Neural progenitor cell (in vitro differentiated cells): Measurements from ENCODE around the gene HOXD4. TPM values are rescaled to one million over a fixed set of nuclear protein-coding genes. Genes with fewer than 3 reads are reported as not detected.

Experiments
- DNase-seq: peaks from one replicate; pipeline ENCODE4 v3.0.0-alpha.2; 2016; ENCODE audit warnings: low spot score
- H2AFZ ChIP-seq: fragments of 200-600 bp; sonication (generic); replicated peaks from 2 replicates; pipeline ENCODE4 v1.6.1; 2016; ENCODE audit warnings: antibody characterized with exemption
- H3F3A ChIP-seq: fragments of 200-600 bp; sonication (generic); 2 replicates; pipeline ENCODE4 v1.6.1; 2016; ENCODE audit warnings: antibody characterized with exemption, low read depth
- H3K27ac ChIP-seq: fragments of 200-600 bp; sonication (generic); 2 replicates; pipeline ENCODE4 v1.5.1; 2016; ENCODE audit warnings: mild to moderate bottlenecking
- H3K27me3 ChIP-seq: fragments of 200-600 bp; sonication (generic); 2 replicates; pipeline ENCODE4 v1.6.1; 2016; ENCODE audit warnings: mild to moderate bottlenecking, moderate library complexity
- H3K36me3 ChIP-seq: fragments of 200-600 bp; sonication (generic); 2 replicates; pipeline ENCODE4 v1.5.1; 2016
- H3K4me1 ChIP-seq: fragments of 200-600 bp; sonication (generic); 2 replicates; pipeline ENCODE4 v1.6.1; 2016; ENCODE audit warnings: mixed run types
- H3K4me2 ChIP-seq: fragments of 200-600 bp; sonication (generic); 2 replicates; pipeline ENCODE4 v1.6.1; 2016
- H3K4me3 ChIP-seq: fragments of 200-600 bp; sonication (generic); 2 replicates; pipeline ENCODE4 v1.5.1; 2016
- H3K79me2 ChIP-seq: fragments of 200-600 bp; sonication (generic); 2 replicates; pipeline ENCODE4 v1.6.1; 2016; ENCODE audit warnings: low read depth
- H3K9ac ChIP-seq: fragments of 200-600 bp; sonication (generic); 2 replicates; pipeline ENCODE4 v1.6.1; 2016
- H3K9me3 ChIP-seq: fragments of 200-600 bp; sonication (generic); 2 replicates; pipeline ENCODE4 v1.5.1; 2016; ENCODE audit warnings: low read depth
- H4K20me1 ChIP-seq: fragments of 200-600 bp; sonication (generic); 2 replicates; pipeline ENCODE4 v1.6.1; 2016; ENCODE audit warnings: low read depth
- H3K27ac Mint-ChIP-seq: 3 replicates; pipeline ENCODE4 v1.8.0; 2021; ENCODE audit warnings: mixed read lengths
- H3K27me3 Mint-ChIP-seq: 2 replicates; pipeline ENCODE4 v1.8.0; 2022; ENCODE audit warnings: low read depth, mild to moderate bottlenecking, inconsistent platforms, moderate library complexity, mixed read lengths; ENCODE audit not compliant: insufficient read depth
- H3K36me3 Mint-ChIP-seq: 3 replicates; pipeline ENCODE4 v1.8.0; 2021; ENCODE audit warnings: mixed read lengths
- H3K4me1 Mint-ChIP-seq: 3 replicates; pipeline ENCODE4 v1.8.0; 2021; ENCODE audit warnings: mixed read lengths
- H3K4me3 Mint-ChIP-seq: 3 replicates; pipeline ENCODE4 v1.8.0; 2021; ENCODE audit warnings: mild to moderate bottlenecking, moderate library complexity, mixed read lengths
- H3K9me3 Mint-ChIP-seq: 3 replicates; pipeline ENCODE4 v1.8.0; 2020; ENCODE audit warnings: mixed read lengths
- EZH2 ChIP-seq: fragments of 200-600 bp; sonication (generic); IDR thresholded peaks from 2 replicates; pipeline ENCODE4 v1.6.1; 2017; ENCODE audit warnings: antibody characterized with exemption, mild to moderate bottlenecking, moderate library complexity
- EZH2phosphoT487 ChIP-seq: fragments of 200-600 bp; sonication (generic); IDR thresholded peaks from 2 replicates; pipeline ENCODE4 v1.6.1; 2017; ENCODE audit warnings: antibody characterized with exemption
- microRNA counts: library from miRNA; unstranded; fragments of <30 nt; microRNA quantifications from one replicate; lab custom pipeline; 2016
- microRNA-seq: library from miRNA; unstranded; fragments of <30 nt; microRNA quantifications from one replicate; pipeline ENCODE4, GENCODE V29; 2016
- small RNA-seq: library from RNA; depleted of rRNA; stranded (forward); fragments of <200 nt; gene quantifications from one replicate; pipeline ENCODE3, GENCODE V24; 2015
- total RNA-seq: library from RNA; depleted of rRNA; stranded (reverse); fragments of >200 nt; gene quantifications from 2 replicates; pipeline ENCODE4 v1.2.3, GENCODE V29; 2015; ENCODE audit warnings: low replicate concordance
- TF ChIP-seq, protein P1 (sequence below): fragments of 200-600 bp; sonication (generic); IDR thresholded peaks from 2 replicates; pipeline ENCODE4 v1.5.1; 2017; ENCODE audit warnings: antibody characterized with exemption, mild to moderate bottlenecking

The HOXD4 gene
- total RNA-seq, 1 donor from 2014 or later, result not detected

DNA sequence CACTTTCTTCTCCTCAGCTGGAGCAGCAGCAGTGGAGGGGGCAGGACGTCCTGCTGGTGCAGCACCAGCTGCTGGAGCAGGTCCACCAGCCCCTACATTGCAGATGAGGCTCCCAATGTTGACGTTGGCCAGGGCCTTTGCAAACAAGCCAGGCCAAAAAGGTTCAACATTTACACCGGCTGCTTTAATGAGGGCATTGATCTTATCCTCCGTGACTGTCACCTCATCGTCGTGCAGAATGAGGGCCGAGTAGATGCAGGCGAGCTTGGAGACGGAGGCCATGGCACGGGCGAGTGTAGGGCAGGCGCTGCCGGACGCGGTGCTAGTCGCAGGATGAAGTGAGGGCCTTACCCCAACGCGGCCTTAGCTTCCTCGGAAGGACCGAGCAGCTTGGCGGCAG lies 49.6 kb downstream of the HOXD4 start:
- Mint-ChIP-seq H3K4me1 (no peaks in the 10 kb centered on the region), H3K27ac (no peak overlapping the region), H3K4me3 (no peak overlapping the region), H3K9me3 (no peaks in the 10 kb centered on the region), H3K27me3 (peaks cover 11% of the 10 kb centered on the region), H3K36me3 (no peaks in the 10 kb centered on the region)
- H3K4me3 ChIP-seq, result no peak overlapping the region
- no peaks in the 10 kb centered on the region for H3K36me3 ChIP-seq
- no peak overlapping the region for H3K4me2 ChIP-seq
- H3F3A ChIP-seq, result no peaks in the 10 kb centered on the region
- no peak for TF ChIP-seq EZH2
- TF ChIP-seq, protein P1, sequence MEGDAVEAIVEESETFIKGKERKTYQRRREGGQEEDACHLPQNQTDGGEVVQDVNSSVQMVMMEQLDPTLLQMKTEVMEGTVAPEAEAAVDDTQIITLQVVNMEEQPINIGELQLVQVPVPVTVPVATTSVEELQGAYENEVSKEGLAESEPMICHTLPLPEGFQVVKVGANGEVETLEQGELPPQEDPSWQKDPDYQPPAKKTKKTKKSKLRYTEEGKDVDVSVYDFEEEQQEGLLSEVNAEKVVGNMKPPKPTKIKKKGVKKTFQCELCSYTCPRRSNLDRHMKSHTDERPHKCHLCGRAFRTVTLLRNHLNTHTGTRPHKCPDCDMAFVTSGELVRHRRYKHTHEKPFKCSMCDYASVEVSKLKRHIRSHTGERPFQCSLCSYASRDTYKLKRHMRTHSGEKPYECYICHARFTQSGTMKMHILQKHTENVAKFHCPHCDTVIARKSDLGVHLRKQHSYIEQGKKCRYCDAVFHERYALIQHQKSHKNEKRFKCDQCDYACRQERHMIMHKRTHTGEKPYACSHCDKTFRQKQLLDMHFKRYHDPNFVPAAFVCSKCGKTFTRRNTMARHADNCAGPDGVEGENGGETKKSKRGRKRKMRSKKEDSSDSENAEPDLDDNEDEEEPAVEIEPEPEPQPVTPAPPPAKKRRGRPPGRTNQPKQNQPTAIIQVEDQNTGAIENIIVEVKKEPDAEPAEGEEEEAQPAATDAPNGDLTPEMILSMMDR, result no peak
- TF ChIP-seq EZH2phosphoT487, result no peak
- peaks cover 93% of the 10 kb centered on the region for H3K27me3 ChIP-seq
- H3K4me1 ChIP-seq, result no peaks in the 10 kb centered on the region
- H4K20me1 ChIP-seq, result no peaks in the 10 kb centered on the region
- H3K9ac ChIP-seq, result no peak overlapping the region
- DNase-seq, result no peak
- no peak overlapping the region for H2AFZ ChIP-seq
- no peak overlapping the region for H3K27ac ChIP-seq
- no peaks in the 10 kb centered on the region for H3K9me3 ChIP-seq
- no peaks in the 10 kb centered on the region for H3K79me2 ChIP-seq

DNA sequence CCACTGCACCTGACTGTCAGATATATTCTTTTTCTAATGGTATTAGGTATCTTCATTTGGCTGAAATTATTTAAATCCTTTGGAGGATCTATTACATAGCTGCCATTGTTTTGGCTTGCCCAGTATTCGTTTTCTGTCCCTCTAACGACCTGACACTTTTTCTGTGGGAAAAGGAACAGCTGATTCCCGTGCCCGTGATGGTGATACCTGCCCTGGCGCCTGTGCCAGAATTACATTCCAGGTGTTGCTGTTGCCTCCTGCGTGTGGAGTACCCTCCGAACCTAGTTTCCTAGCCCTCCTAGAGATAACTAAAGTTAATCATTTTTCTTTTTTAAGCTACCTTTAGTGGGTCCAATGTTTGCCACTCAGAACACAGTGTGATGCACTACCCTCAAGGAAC lies 51.1 kb downstream of the HOXD4 start:
- TF ChIP-seq, protein P1, result no peak
- TF ChIP-seq EZH2phosphoT487 (no peak), EZH2 (no peak)
- Histone ChIP-seq H3K4me1 (no peaks in the 10 kb centered on the region), H3K4me2 (no peak overlapping the region), H3K4me3 (no peak overlapping the region), H3K79me2 (no peaks in the 10 kb centered on the region), H3K9ac (no peak overlapping the region), H4K20me1 (no peaks in the 10 kb centered on the region), H3K27me3 (peaks cover 81% of the 10 kb centered on the region), H2AFZ (no peak overlapping the region), H3K9me3 (no peaks in the 10 kb centered on the region), H3K36me3 (no peaks in the 10 kb centered on the region), H3K27ac (no peak overlapping the region), H3F3A (no peaks in the 10 kb centered on the region)
- Mint-ChIP-seq H3K4me1 (no peaks in the 10 kb centered on the region), H3K4me3 (no peak overlapping the region), H3K9me3 (no peaks in the 10 kb centered on the region), H3K27ac (no peak overlapping the region), H3K27me3 (peaks cover 9% of the 10 kb centered on the region), H3K36me3 (no peaks in the 10 kb centered on the region)
- no peak for DNase-seq

MicroRNA genes within 50 kb of the gene (microRNA counts, 767-probe panel; counts per million panel counts)
- microRNA hsa-miR-10b-5p (lab: Ali Mortazavi, UCI), result 460 counts per million, percentile 90 among the panel's probes with 10 or more counts

Small RNA genes within 50 kb of the gene (microRNA-seq; reads per million reads assigned to microRNA genes)
- gene MIR10B, result 1.8 reads per million, percentile 4 among the genes with 10 or more reads in this experiment

Small RNA genes within 50 kb of the gene (small RNA-seq; reads per million reads assigned to genes)
- 1.00 reads per million, percentile 78 among the genes with 10 or more reads in this experiment for gene MIR10B

Other genes starting within 250 kb of the HOXD4 start
- gene LNPK, start 149.3 kb upstream of the HOXD4 start, total RNA-seq, result 24.4 and 36.1 TPM in 2 replicates
- not detected in 2 replicates for gene EVX2, start 67.6 kb upstream of the HOXD4 start, total RNA-seq
- not detected in 2 replicates for gene HOXD13, start 58.8 kb upstream of the HOXD4 start, total RNA-seq
- not detected in 2 replicates for gene HOXD12, start 51.8 kb upstream of the HOXD4 start, total RNA-seq
- not detected in 2 replicates for gene HOXD11, start 44.3 kb upstream of the HOXD4 start, total RNA-seq
- not detected in 2 replicates for gene HOXD10, start 34.8 kb upstream of the HOXD4 start, total RNA-seq
- gene HOXD9, start 28.8 kb upstream of the HOXD4 start, total RNA-seq, result not detected in 2 replicates
- not detected in 2 replicates for gene HOXD8, start 21.8 kb upstream of the HOXD4 start, total RNA-seq
- not detected in 2 replicates for gene HOXD3, start 5.8 kb downstream of the HOXD4 start, total RNA-seq
- gene HOXD1, start 37.1 kb downstream of the HOXD4 start, total RNA-seq, result not detected in 2 replicates
- 33.1 and 39.2 TPM in 2 replicates for gene MTX2, start 117.9 kb downstream of the HOXD4 start, total RNA-seq